GM23338 (cell line): Measurements from ENCODE around the gene DCDC1. TPM values are rescaled to one million over a fixed set of nuclear protein-coding genes. Genes with fewer than 3 reads are reported as not detected.

ENCODE experiments used
- ATAC-seq: fragments of 200-7000 bp; cut with Tn5 transposase; 3 replicates; pipeline ENCODE4 v1.9.1; 2020
- DNase-seq: peaks from one replicate; pipeline ENCODE4 v3.0.0-alpha.2; 2015; ENCODE audit warnings: low spot score
- H2AFZ ChIP-seq: fragments of 200-600 bp; sonication (generic); 2 replicates; pipeline ENCODE4 v1.8.0; 2016; ENCODE audit warnings: antibody characterized with exemption, mild to moderate bottlenecking, moderate library complexity
- H3F3A ChIP-seq: fragments of 200-600 bp; sonication (generic); replicated peaks from 2 replicates; pipeline ENCODE4 v1.8.0; 2017; ENCODE audit warnings: antibody characterized with exemption, mixed run types, low read depth
- H3K27ac ChIP-seq: fragments of 200-600 bp; sonication (generic); 2 replicates; pipeline ENCODE4 v1.6.1; 2016; ENCODE audit warnings: low read depth
- H3K27me3 ChIP-seq: fragments of 200-600 bp; sonication (generic); 2 replicates; pipeline ENCODE4 v1.8.0; 2016; ENCODE audit warnings: mild to moderate bottlenecking, mixed run types, moderate library complexity; ENCODE audit not compliant: insufficient read depth
- H3K36me3 ChIP-seq: fragments of 200-600 bp; sonication (generic); 2 replicates; pipeline ENCODE4 v1.8.0; 2016; ENCODE audit warnings: mild to moderate bottlenecking; ENCODE audit not compliant: insufficient read depth
- H3K4me1 ChIP-seq: fragments of 200-600 bp; sonication (generic); 2 replicates; pipeline ENCODE4 v1.8.0; 2016; ENCODE audit warnings: mild to moderate bottlenecking, moderate library complexity; ENCODE audit not compliant: insufficient read depth
- H3K4me2 ChIP-seq: fragments of 200-600 bp; sonication (generic); 2 replicates; pipeline ENCODE4 v1.7.1; 2017; ENCODE audit warnings: mixed run types
- H3K4me3 ChIP-seq: fragments of 200-600 bp; sonication (generic); 2 replicates; pipeline ENCODE4 v1.6.1; 2016; ENCODE audit warnings: mixed run types
- H3K79me2 ChIP-seq: fragments of 200-600 bp; sonication (generic); replicated peaks from 2 replicates; pipeline ENCODE4 v1.8.0; 2017; ENCODE audit warnings: mild to moderate bottlenecking; ENCODE audit not compliant: insufficient read depth
- H3K9me2 ChIP-seq: fragments of 200-600 bp; sonication (generic); 2 replicates; pipeline ENCODE4 v1.8.0; 2017; ENCODE audit not compliant: insufficient read depth
- H4K20me1 ChIP-seq: fragments of 200-600 bp; sonication (generic); replicated peaks from 2 replicates; pipeline ENCODE4 v1.8.0; 2017; ENCODE audit warnings: mild to moderate bottlenecking; ENCODE audit not compliant: insufficient read depth
- H3K27ac Mint-ChIP-seq: 2 replicates; pipeline ENCODE4 v1.8.0; 2020; ENCODE audit warnings: inconsistent platforms, mild to moderate bottlenecking, moderate library complexity, mixed read lengths
- H3K27me3 Mint-ChIP-seq: 3 replicates; pipeline ENCODE4 v1.8.0; 2022; ENCODE audit warnings: low read depth, mild to moderate bottlenecking, moderate library complexity, mixed read lengths, inconsistent platforms; ENCODE audit not compliant: insufficient read depth, poor library complexity
- H3K36me3 Mint-ChIP-seq: 3 replicates; pipeline ENCODE4 v1.8.0; 2021; ENCODE audit warnings: low read depth, mild to moderate bottlenecking, inconsistent platforms, moderate library complexity, mixed read lengths
- H3K4me1 Mint-ChIP-seq: 3 replicates; pipeline ENCODE4 v1.8.0; 2020; ENCODE audit warnings: mild to moderate bottlenecking, inconsistent platforms, mixed read lengths
- H3K4me3 Mint-ChIP-seq: 3 replicates; pipeline ENCODE4 v1.8.0; 2021; ENCODE audit warnings: moderate library complexity, mild to moderate bottlenecking, inconsistent platforms, mixed read lengths
- H3K9me3 Mint-ChIP-seq: 3 replicates; pipeline ENCODE4 v1.8.0; 2020; ENCODE audit warnings: moderate library complexity, mild to moderate bottlenecking, inconsistent platforms, mixed read lengths
- polyA plus RNA-seq: library from polyadenylated mRNA; unstranded; fragments of >200 nt; fragmentation: Nextera tagmentation; extraction: Ambion mirVana; gene quantifications from 2 replicates; pipeline ENCODE4 v1.2.1, GENCODE V29; 2016
- total RNA-seq: library from RNA; depleted of rRNA; stranded (reverse); fragments of >200 nt; shearing (Covaris generic); gene quantifications from 2 replicates; pipeline ENCODE4 v1.2.3, GENCODE V29; 2014
- TF ChIP-seq, protein P1 (sequence below), 2 experiments: fragments of 200-600 bp in 1 of 2; sonication (generic) in 1 of 2; conservative IDR thresholded peaks; 2 replicates each; pipeline versions ENCODE4 v1.5.1 to v1.6.1; 2016 to 2017; ENCODE audit warnings: antibody characterized with exemption in 2 of 2, low read depth in 2 of 2, mild to moderate bottlenecking in 2 of 2, moderate library complexity in 1 of 2
- TF ChIP-seq, protein P2 (sequence below): IDR thresholded peaks from one replicate; pipeline ENCODE4 v1.6.1; 2018; ENCODE audit warnings: antibody characterized with exemption; ENCODE audit not compliant: unreplicated experiment

The DCDC1 gene
- total and polyA plus RNA-seq, 2 experiments from 2014 or later = 0.56 to 0.58 TPM

DNA sequence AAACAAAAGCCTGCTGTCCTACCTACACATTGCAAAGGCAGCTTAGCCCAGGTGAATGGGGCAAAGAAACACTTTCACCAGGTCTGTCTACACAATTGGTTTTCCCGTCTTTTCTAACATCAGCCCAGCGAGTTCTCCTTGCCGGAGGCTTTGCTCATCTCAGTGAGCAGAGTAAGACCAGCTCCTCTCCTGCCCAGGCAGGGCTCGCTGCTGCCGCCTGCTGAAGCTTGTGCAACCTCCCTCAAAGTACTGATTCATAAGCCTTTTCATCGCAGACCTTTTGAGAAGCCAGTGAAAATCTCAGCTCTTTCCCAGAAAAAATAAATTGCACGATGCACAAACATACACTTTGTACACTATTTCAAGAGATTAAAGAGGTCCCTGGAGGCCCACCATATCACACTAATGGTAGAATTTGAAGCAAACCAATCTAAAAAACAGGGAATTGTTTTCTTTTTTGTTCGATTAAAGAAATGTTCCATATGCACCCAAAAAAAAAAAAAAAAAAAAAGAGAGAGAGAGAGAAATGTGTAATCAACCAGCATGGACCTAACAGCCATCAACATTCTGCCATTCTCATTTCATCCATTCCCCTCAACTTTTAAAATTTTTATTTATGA is 455.3 kb downstream of the DCDC1 start:
- H3K79me2 ChIP-seq = no peaks in the 10 kb centered on the region
- H3K4me3 Mint-ChIP-seq = no peak overlapping the region
- H3K4me2 ChIP-seq = no peak overlapping the region
- DNase-seq (peak; percentile 87), ATAC-seq (peak; percentile 98)
- H3K27me3 ChIP-seq = no peaks in the 10 kb centered on the region
- no peaks in the 10 kb centered on the region for H3K9me3 Mint-ChIP-seq
- H3K4me1 Mint-ChIP-seq = peaks cover 10% of the 10 kb centered on the region
- no peaks in the 10 kb centered on the region for H3K36me3 ChIP-seq
- no peak overlapping the region for H2AFZ ChIP-seq
- H3K4me3 ChIP-seq = no peak overlapping the region
- no peaks in the 10 kb centered on the region for H3F3A ChIP-seq
- no peak overlapping the region for H3K27ac Mint-ChIP-seq
- H3K4me1 ChIP-seq = no peaks in the 10 kb centered on the region
- no peak overlapping the region for H3K27ac ChIP-seq
- TF ChIP-seq, protein P1, sequence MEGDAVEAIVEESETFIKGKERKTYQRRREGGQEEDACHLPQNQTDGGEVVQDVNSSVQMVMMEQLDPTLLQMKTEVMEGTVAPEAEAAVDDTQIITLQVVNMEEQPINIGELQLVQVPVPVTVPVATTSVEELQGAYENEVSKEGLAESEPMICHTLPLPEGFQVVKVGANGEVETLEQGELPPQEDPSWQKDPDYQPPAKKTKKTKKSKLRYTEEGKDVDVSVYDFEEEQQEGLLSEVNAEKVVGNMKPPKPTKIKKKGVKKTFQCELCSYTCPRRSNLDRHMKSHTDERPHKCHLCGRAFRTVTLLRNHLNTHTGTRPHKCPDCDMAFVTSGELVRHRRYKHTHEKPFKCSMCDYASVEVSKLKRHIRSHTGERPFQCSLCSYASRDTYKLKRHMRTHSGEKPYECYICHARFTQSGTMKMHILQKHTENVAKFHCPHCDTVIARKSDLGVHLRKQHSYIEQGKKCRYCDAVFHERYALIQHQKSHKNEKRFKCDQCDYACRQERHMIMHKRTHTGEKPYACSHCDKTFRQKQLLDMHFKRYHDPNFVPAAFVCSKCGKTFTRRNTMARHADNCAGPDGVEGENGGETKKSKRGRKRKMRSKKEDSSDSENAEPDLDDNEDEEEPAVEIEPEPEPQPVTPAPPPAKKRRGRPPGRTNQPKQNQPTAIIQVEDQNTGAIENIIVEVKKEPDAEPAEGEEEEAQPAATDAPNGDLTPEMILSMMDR (conservative IDR thresholded peaks at IDR 0.05; ENCODE audit: low read depth in 2 of 2) = peak; percentile 84 to 87
- TF ChIP-seq, protein P2, sequence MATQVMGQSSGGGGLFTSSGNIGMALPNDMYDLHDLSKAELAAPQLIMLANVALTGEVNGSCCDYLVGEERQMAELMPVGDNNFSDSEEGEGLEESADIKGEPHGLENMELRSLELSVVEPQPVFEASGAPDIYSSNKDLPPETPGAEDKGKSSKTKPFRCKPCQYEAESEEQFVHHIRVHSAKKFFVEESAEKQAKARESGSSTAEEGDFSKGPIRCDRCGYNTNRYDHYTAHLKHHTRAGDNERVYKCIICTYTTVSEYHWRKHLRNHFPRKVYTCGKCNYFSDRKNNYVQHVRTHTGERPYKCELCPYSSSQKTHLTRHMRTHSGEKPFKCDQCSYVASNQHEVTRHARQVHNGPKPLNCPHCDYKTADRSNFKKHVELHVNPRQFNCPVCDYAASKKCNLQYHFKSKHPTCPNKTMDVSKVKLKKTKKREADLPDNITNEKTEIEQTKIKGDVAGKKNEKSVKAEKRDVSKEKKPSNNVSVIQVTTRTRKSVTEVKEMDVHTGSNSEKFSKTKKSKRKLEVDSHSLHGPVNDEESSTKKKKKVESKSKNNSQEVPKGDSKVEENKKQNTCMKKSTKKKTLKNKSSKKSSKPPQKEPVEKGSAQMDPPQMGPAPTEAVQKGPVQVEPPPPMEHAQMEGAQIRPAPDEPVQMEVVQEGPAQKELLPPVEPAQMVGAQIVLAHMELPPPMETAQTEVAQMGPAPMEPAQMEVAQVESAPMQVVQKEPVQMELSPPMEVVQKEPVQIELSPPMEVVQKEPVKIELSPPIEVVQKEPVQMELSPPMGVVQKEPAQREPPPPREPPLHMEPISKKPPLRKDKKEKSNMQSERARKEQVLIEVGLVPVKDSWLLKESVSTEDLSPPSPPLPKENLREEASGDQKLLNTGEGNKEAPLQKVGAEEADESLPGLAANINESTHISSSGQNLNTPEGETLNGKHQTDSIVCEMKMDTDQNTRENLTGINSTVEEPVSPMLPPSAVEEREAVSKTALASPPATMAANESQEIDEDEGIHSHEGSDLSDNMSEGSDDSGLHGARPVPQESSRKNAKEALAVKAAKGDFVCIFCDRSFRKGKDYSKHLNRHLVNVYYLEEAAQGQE = no peak
- H3K36me3 Mint-ChIP-seq = no peaks in the 10 kb centered on the region
- H3K27me3 Mint-ChIP-seq = no peaks in the 10 kb centered on the region
- no peaks in the 10 kb centered on the region for H4K20me1 ChIP-seq
- no peaks in the 10 kb centered on the region for H3K9me2 ChIP-seq

DNA sequence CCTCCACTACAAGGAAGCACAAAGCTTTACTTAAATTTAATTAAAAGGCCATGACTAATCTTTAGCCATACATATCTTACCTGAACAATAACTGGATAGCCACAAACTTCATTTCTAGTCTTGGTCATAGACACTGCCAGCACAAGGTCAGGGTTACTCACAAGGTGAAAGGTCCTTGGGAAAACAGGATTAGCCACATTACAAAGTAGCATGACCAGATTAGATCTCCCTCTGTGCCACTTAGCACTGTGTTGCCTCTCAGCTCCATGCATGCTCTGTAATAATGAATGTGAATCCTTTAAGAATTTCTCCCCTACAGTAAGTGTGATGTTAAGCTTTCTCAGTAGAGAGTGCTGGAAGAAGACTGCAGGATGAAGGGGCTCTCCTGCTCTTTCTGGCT is 458.3 kb downstream of the DCDC1 start:
- no peak overlapping the region for H2AFZ ChIP-seq
- no peaks in the 10 kb centered on the region for H3K36me3 ChIP-seq
- Mint-ChIP-seq H3K36me3 (no peaks in the 10 kb centered on the region), H3K4me1 (peaks cover 4% of the 10 kb centered on the region; the same call in 2 of the 3 replicates), H3K27ac (no peak overlapping the region), H3K4me3 (no peak overlapping the region), H3K9me3 (no peaks in the 10 kb centered on the region), H3K27me3 (no peaks in the 10 kb centered on the region)
- ATAC-seq = no peak
- TF ChIP-seq, protein P2 = no peak
- no peaks in the 10 kb centered on the region for H3K9me2 ChIP-seq
- H4K20me1 ChIP-seq = no peaks in the 10 kb centered on the region
- H3K27ac ChIP-seq = no peak overlapping the region
- H3K4me3 ChIP-seq = no peak overlapping the region
- no peaks in the 10 kb centered on the region for H3K79me2 ChIP-seq
- H3F3A ChIP-seq = no peaks in the 10 kb centered on the region
- H3K4me2 ChIP-seq = no peak overlapping the region
- no peaks in the 10 kb centered on the region for H3K27me3 ChIP-seq
- no peak for DNase-seq
- H3K4me1 ChIP-seq = no peaks in the 10 kb centered on the region
